CD8-positive, alpha-beta memory T cell (primary cell): ENCODE data around the gene ARHGDIA. TPM values are rescaled to one million over a fixed set of nuclear protein-coding genes. Genes with fewer than 3 reads are reported as not detected.
A peak's percentile ranks its signal among the peaks of the same experiment; 100 is the strongest.

Source experiments
- CTCF ChIA-PET: fragments of 350-600 bp; sonication (Branson Sonifier 250); formaldehyde crosslinking; loops from one replicate; lab custom pipeline; 2021; ENCODE audit warnings: antibody characterized with exemption; lab: Charles Lee
- POLR2A ChIA-PET: fragments of 350-600 bp; sonication (Branson Sonifier 250); formaldehyde crosslinking; loops from one replicate; lab custom pipeline; 2021; ENCODE audit warnings: antibody characterized with exemption; lab: Charles Lee
- DNase-seq, 5 donors: peaks; one replicate each; pipeline versions ENCODE4 v3.0.0 to v3.0.0-alpha.2; 2020 to 2022; ENCODE audit warnings: mixed read lengths in 1 of 5
- H3K27ac ChIP-seq: one replicate; pipeline ENCODE4 v1.7.0; 2013; ENCODE audit warnings: low read depth, mild to moderate bottlenecking, low read length, moderate library complexity
- H3K27me3 ChIP-seq: 2 replicates; pipeline ENCODE4 v1.7.0; 2013; ENCODE audit warnings: low read length, mild to moderate bottlenecking; ENCODE audit not compliant: insufficient read depth, poor library complexity, severe bottlenecking
- H3K36me3 ChIP-seq: 2 replicates; pipeline ENCODE4 v1.7.0; 2013; ENCODE audit warnings: mild to moderate bottlenecking, low read length, moderate library complexity; ENCODE audit not compliant: insufficient read depth
- H3K4me1 ChIP-seq: 2 replicates; pipeline ENCODE4 v1.7.0; 2013; ENCODE audit warnings: mild to moderate bottlenecking, low read length, moderate library complexity; ENCODE audit not compliant: insufficient read depth
- H3K4me3 ChIP-seq: 2 replicates; pipeline ENCODE4 v1.7.0; 2013; ENCODE audit warnings: mild to moderate bottlenecking, low read length
- H3K9me3 ChIP-seq: 2 replicates; pipeline ENCODE4 v1.7.0; 2013; ENCODE audit warnings: mild to moderate bottlenecking, low read length
- H3K27ac Mint-ChIP-seq, 8 donors: one replicate each; pipeline ENCODE4 v1.8.0; 2020 to 2021; ENCODE audit warnings: mixed read lengths in 8 of 8, mild to moderate bottlenecking in 6 of 8, inconsistent platforms in 3 of 8, moderate library complexity in 3 of 8
- H3K27me3 Mint-ChIP-seq, 2 donors: one replicate each; pipeline ENCODE4 v1.8.0; 2020 to 2021; ENCODE audit warnings: mixed read lengths in 2 of 2, mild to moderate bottlenecking in 1 of 2, moderate library complexity in 1 of 2
- H3K36me3 Mint-ChIP-seq, 3 donors: one replicate each; pipeline ENCODE4 v1.8.0; 2020 to 2021; ENCODE audit warnings: mixed read lengths in 3 of 3, inconsistent platforms in 1 of 3, mild to moderate bottlenecking in 1 of 3
- H3K4me1 Mint-ChIP-seq, 3 donors: one replicate each; pipeline ENCODE4 v1.8.0; 2020 to 2021; ENCODE audit warnings: mixed read lengths in 3 of 3, inconsistent platforms in 1 of 3, mild to moderate bottlenecking in 1 of 3
- H3K4me3 Mint-ChIP-seq, 7 donors: one replicate each; pipeline ENCODE4 v1.8.0; 2020 to 2021; ENCODE audit warnings: mixed read lengths in 7 of 7, mild to moderate bottlenecking in 6 of 7, moderate library complexity in 4 of 7, inconsistent platforms in 2 of 7
- H3K9me3 Mint-ChIP-seq, 5 donors: one replicate each; pipeline ENCODE4 v1.8.0; 2020 to 2022; ENCODE audit warnings: mixed read lengths in 5 of 5, mild to moderate bottlenecking in 3 of 5, moderate library complexity in 2 of 5, inconsistent platforms in 1 of 5
- polyA plus RNA-seq: library from polyadenylated mRNA; unstranded; fragments of 300-500 nt; fragmentation: Illumina TruSeq; gene quantifications from one replicate; pipeline ENCODE4 v1.2.3, GENCODE V29; 2021
- total RNA-seq, 2 experiments: library from RNA; stranded (reverse); gene quantifications; one replicate each; pipeline ENCODE4 v1.2.3, GENCODE V29; 2021

ARHGDIA gene
- total and polyA plus RNA-seq, 3 experiments from 2014 or later = 237 to 677 (median 662) TPM

DNA sequence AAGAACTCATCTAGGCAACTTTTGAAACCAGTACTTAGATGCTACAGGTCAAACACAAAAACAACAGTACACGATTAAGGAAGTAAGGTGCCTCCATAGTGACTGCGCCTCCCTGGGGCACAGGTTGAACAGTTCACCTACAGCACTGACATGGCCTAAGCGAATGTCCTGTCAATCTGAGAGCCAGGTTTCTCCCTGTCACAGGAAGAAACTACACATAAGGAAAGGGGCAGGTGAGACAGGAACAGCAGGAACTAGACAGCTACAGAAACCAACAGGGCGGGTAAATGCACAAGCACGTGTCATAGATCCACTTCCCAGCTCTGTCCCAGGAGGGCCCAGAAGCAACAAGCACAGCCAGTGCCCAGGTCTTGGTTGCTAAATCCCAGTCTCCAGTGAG lies 8.0 kb upstream of the ARHGDIA start:
- POLR2A ChIA-PET = no interaction called here
- Mint-ChIP-seq H3K27me3 (no peaks in the 10 kb centered on the region), H3K4me3 (no peak overlapping the region), H3K9me3 (no peaks in the 10 kb centered on the region), H3K36me3 (peaks cover 0 to 35% (median 3%) of the 10 kb centered on the region in 3 donors), H3K4me1 (peaks cover 0 to 3% (median under 1%) of the 10 kb centered on the region in 3 donors), H3K27ac (peak overlapping the region in 1 of 8 donors; percentile 52)
- H3K27me3 ChIP-seq = no peaks in the 10 kb centered on the region
- no peaks in the 10 kb centered on the region for H3K9me3 ChIP-seq
- H3K27ac ChIP-seq = no peak overlapping the region
- H3K36me3 ChIP-seq = peaks cover 6% of the 10 kb centered on the region
- H3K4me3 ChIP-seq = no peak overlapping the region
- DNase-seq = no peak
- no peaks in the 10 kb centered on the region for H3K4me1 ChIP-seq
- CTCF ChIA-PET = interaction anchor here (1.9 kb wide), 1 partner anchor 10 kb away, joined by 5 read pairs; no protein-coding TSS in a partner anchor

DNA sequence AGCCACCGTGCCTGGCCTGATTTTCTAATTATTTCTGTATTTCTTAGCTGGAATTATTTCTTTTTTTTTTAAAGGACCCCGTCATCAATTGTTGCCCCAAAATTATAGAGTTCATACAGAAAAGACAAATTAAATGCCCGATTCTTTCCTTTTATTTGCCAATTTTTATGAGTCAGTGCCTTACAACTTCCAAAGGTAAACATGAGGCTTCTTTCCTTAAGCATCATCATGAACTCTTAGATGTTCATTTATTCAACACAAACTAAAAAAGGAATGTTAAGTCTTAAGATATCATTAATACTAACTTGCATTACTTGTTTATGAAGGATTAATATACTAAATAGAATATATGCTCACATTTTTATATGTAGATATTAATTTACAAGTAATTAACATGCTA lies 7.2 kb upstream of the ARHGDIA start:
- Histone ChIP-seq H3K9me3 (no peaks in the 10 kb centered on the region), H3K4me1 (no peaks in the 10 kb centered on the region), H3K27me3 (no peaks in the 10 kb centered on the region), H3K27ac (no peak overlapping the region), H3K36me3 (peaks cover 5% of the 10 kb centered on the region), H3K4me3 (no peak overlapping the region)
- no peak for DNase-seq
- Mint-ChIP-seq H3K4me1 (peaks cover 0 to 3% (median 0%) of the 10 kb centered on the region in 3 donors), H3K27me3 (no peaks in the 10 kb centered on the region), H3K9me3 (no peaks in the 10 kb centered on the region), H3K4me3 (no peak overlapping the region), H3K36me3 (peaks cover 0 to 33% (median 3%) of the 10 kb centered on the region in 3 donors), H3K27ac (peak overlapping the region in 1 of 8 donors; percentile 63)
- ChIA-PET CTCF (no interaction called here), POLR2A (no interaction called here)

DNA sequence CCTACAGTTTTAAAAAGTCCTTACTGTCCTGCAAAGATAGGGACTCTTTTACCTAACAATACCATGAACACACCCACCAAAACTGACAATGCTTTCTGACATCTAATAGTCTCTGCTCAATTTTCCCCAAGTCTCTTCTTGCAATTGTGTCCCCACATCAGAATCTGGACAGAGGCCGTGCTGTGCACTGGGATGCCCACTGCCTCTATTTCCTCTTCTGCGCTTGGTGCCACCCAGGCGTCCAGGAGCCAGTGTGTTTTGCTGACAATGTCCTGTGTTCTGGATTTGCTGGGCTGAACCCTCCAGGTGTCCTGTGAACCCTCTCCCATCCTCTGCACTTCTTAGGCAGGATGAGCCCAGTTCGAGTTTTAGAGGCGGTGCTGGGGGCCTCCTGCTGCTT lies 6.4 kb upstream of the ARHGDIA start:
- Histone ChIP-seq H3K36me3 (peaks cover 5% of the 10 kb centered on the region), H3K4me3 (no peak overlapping the region), H3K27me3 (no peaks in the 10 kb centered on the region), H3K4me1 (peaks cover 7% of the 10 kb centered on the region), H3K9me3 (no peaks in the 10 kb centered on the region), H3K27ac (no peak overlapping the region)
- H3K27me3 Mint-ChIP-seq = no peaks in the 10 kb centered on the region
- CTCF ChIA-PET = interaction anchor here (0.7 kb wide), 1 partner anchor 283 kb away, joined by 3 read pairs; no protein-coding TSS in a partner anchor
- no peaks in the 10 kb centered on the region for H3K9me3 Mint-ChIP-seq
- no peak for DNase-seq
- peaks cover 0 to 31% (median 3%) of the 10 kb centered on the region in 3 donors for H3K36me3 Mint-ChIP-seq
- no peak overlapping the region for H3K4me3 Mint-ChIP-seq
- peak overlapping the region in 1 of 8 donors; percentile 63 for H3K27ac Mint-ChIP-seq
- peaks cover 0 to 8% (median 4%) of the 10 kb centered on the region in 3 donors for H3K4me1 Mint-ChIP-seq
- POLR2A ChIA-PET = no interaction called here

DNA sequence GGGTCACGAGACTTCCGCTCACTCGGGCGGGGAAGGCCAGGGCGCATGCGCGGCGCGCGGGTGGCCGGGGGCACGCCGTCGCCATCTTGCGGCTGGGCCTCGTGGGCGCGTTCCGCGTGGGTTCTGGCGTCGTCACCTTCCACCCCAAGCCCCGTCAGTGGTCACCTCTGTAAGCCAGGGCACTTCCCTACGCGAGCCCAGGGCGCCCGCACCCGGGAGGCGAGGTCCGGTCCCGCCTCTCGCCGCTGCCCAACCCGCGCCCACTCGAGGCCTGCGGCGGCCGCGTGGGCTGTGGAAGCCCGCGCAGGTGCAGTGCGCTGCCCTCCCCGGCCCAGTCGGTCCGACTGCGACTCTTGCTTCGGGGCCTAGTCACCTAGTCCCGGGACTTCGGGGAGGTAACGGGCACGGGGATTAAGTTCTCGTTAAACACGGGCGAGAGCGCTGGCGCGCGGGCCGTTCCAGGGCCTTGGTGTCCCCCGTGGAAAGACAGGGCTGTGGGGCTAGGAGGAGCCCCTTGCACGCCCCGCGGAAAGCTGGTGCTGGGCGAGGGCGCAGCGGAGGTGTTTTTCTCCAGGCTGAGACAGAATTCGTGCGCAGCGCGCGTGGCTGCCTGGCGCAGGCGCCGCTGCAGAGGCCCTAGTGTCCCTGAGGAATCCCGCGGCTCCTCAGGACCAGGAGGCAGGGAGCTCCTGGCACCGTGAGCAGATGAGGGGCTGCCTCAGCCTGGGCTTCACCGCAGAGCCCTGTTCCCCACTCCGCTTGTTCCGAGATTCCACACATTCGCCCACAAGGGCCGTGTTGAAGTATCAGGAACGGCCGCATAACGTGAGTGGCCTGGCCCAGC lies 472 bp upstream of the ARHGDIA start:
- peaks cover 0 to 32% (median 2%) of the 10 kb centered on the region in 3 donors for H3K36me3 Mint-ChIP-seq
- H3K9me3 Mint-ChIP-seq = no peaks in the 10 kb centered on the region
- POLR2A ChIA-PET = interaction anchor here (0.6 to 3.1 kb wide), 5 partner anchors 10 to 218 kb away, joined by 3 to 32 read pairs (median 8); partner anchors contain the start of genes ALYREF, ANAPC11, MAFG and MRPL12
- H3K4me1 Mint-ChIP-seq = peaks cover 23 to 50% (median 25%) of the 10 kb centered on the region in 3 donors
- DNase-seq = peak; percentile 95 to 98 (median 95)
- H3K27ac Mint-ChIP-seq = peak overlapping the region; percentile 90 to 98 (median 94)
- CTCF ChIA-PET = interaction anchor here (1.4 to 1.5 kb wide), 2 partner anchors 46 to 88 kb away, joined by 3 read pairs; no protein-coding TSS in a partner anchor
- peaks cover 0 to 3% of the 10 kb centered on the region in 2 donors for H3K27me3 Mint-ChIP-seq
- Histone ChIP-seq H3K9me3 (no peaks in the 10 kb centered on the region), H3K27me3 (no peaks in the 10 kb centered on the region), H3K4me3 (peak overlapping the region; percentile 90), H3K36me3 (peaks cover 21% of the 10 kb centered on the region), H3K4me1 (peaks cover 42% of the 10 kb centered on the region), H3K27ac (peak overlapping the region; percentile 98)
- H3K4me3 Mint-ChIP-seq = peak overlapping the region; percentile 81 to 94 (median 88)

DNA sequence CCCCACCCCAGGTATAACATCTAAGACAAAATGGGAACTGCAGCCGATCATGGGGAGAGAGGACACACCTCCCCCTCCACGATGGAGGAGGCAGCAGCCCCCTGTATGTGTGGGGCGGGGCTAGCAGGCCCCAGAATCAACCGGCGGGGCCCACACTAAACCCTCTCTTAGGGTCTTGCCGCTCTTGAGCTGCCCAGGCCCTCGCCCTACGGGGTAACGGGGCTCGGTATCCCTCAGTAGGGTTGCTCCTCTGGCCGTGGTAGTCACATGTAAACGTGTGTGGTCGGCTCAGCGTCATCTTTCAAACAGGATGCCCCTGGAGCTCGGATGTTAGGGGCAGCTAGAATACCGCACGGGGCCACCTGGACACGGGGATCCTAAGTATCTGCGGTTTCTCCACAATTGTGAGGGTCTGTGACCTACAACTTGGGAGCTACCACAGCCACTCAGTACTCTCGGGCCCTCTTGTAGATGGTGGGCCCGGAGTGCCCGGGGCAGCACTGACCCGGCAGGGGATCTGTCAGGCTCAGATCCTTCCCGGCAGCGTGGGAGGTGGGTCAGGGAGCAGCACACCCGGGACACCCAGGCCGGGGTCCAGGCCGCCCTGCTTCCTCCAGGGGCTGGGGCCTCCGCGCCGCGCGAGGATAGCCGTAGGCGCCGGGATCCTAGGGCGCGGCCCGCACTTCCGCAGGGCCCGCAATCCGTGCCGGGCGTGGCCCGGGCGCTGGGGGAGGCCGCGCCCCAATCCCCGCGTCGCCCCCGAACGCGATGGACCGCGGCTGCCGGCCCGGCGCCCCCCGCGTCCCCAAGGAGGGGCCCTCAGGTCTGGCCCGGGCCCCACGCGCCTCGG lies 781 bp downstream of the ARHGDIA start:
- Mint-ChIP-seq H3K36me3 (peaks cover 0 to 34% (median 2%) of the 10 kb centered on the region in 3 donors), H3K4me1 (peaks cover 23 to 55% (median 25%) of the 10 kb centered on the region in 3 donors), H3K4me3 (peak overlapping the region; percentile 82 to 92 (median 88)), H3K27me3 (peaks cover 0 to 3% of the 10 kb centered on the region in 2 donors), H3K9me3 (no peaks in the 10 kb centered on the region), H3K27ac (peak overlapping the region; percentile 88 to 99 (median 93))
- Histone ChIP-seq H3K4me1 (peaks cover 50% of the 10 kb centered on the region), H3K27me3 (no peaks in the 10 kb centered on the region), H3K36me3 (peaks cover 21% of the 10 kb centered on the region), H3K9me3 (no peaks in the 10 kb centered on the region), H3K27ac (peak overlapping the region; percentile 96), H3K4me3 (peak overlapping the region; percentile 84)
- ChIA-PET POLR2A (interaction anchor here (0.5 to 3.1 kb wide), 9 partner anchors 9 to 228 kb away, joined by 3 to 32 read pairs (median 5); partner anchors contain the start of genes CENPX, FASN, LRRC45 and MAFG), CTCF (interaction anchor here (1.2 to 1.8 kb wide), 4 partner anchors 9 to 89 kb away, joined by 3 to 5 read pairs (median 4); partner anchors contain the start of genes MAFG and P4HB)
- DNase-seq = peak; percentile 28 to 69 (median 47)

DNA sequence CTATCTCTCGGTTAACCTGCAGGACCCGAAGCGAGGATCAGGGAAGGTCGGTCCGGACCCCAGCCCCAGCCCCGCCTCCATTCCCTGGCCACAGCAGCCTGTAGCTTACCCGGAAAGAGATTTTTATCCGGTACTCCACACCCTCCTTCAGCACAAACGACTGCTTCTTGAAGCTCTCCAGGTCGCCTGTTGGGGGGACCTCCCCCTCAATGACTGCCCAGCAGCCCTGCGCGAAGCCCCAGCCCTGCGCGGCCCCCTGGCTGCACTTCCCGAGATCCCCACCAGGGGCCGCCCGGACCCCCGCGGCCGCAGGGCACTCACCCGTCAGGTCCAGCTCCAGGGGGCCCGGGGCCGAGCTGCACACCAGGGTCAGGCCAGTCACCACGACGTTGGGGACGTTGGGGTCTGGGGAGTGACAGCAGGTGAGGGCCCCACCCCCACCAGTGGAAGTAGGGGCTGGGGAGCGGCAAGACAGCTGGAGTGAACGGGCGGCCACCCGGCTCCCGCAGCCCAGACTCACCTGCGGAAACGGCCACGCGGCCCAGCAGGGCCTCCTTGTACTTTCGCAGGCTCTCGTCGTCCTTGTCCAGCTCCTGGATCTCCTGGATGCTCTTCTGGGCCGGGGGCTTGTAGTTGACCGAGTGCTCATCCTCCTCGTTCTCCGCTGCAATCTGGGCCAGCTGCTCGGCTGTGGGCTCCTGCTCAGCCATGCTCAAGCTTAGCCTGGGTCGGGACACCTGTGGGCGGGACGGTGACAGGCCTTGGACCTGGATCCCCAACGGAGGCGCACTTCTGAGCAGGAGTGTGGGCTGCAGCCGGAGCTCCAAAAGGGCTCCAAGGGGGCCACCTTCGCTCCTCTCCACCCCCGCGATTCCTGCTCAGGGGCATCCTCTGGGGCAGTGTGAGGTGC lies 1.7 kb downstream of the ARHGDIA start:
- Histone ChIP-seq H3K27ac (peak overlapping the region; percentile 96), H3K36me3 (peaks cover 21% of the 10 kb centered on the region), H3K4me1 (peaks cover 50% of the 10 kb centered on the region), H3K27me3 (no peaks in the 10 kb centered on the region), H3K4me3 (peak overlapping the region; percentile 84), H3K9me3 (no peaks in the 10 kb centered on the region)
- H3K9me3 Mint-ChIP-seq = no peaks in the 10 kb centered on the region
- H3K27ac Mint-ChIP-seq = peak overlapping the region; percentile 88 to 99 (median 93)
- peak in 3 of 5 donors; percentile 21 to 39 (median 21) for DNase-seq
- POLR2A ChIA-PET = interaction anchor here (0.6 to 3.1 kb wide), 8 partner anchors 8 to 229 kb away, joined by 3 to 32 read pairs (median 6); partner anchors contain the start of genes CENPX, FASN, LRRC45 and MAFG
- peaks cover 0 to 34% (median 2%) of the 10 kb centered on the region in 3 donors for H3K36me3 Mint-ChIP-seq
- CTCF ChIA-PET = interaction anchor here (0.7 to 1.8 kb wide), 11 partner anchors 9 to 90 kb away, joined by 3 to 5 read pairs (median 3); partner anchors contain the start of genes MAFG, P4HB and PPP1R27
- H3K4me3 Mint-ChIP-seq = peak overlapping the region; percentile 82 to 92 (median 88)
- H3K27me3 Mint-ChIP-seq = peaks cover 0 to 3% of the 10 kb centered on the region in 2 donors
- H3K4me1 Mint-ChIP-seq = peaks cover 23 to 54% (median 25%) of the 10 kb centered on the region in 3 donors
